Activated naive CD4-positive, alpha-beta T cell treated with anti-CD3 and anti-CD28 coated beads for 36 hours (primary cell): ENCODE results near the gene ZNF397. TPM values are rescaled to one million over a fixed set of nuclear protein-coding genes. Genes with fewer than 3 reads are reported as not detected.
"Not testable (repeated sequence)": the region's sequence is repeated elsewhere in the genome, so short reads cannot be mapped to it uniquely, and the experiment has no call there.

Experiments used
- CTCF ChIA-PET: fragments of 350-600 bp; sonication (Branson Sonifier 250); formaldehyde crosslinking; loops from one replicate; lab custom pipeline; 2021; ENCODE audit warnings: antibody characterized with exemption; lab: Charles Lee
- DNase-seq: peaks from one replicate; pipeline ENCODE4 v3.0.0-alpha.2; 2020
- H3K27ac Mint-ChIP-seq: one replicate; pipeline ENCODE4 v1.8.0; 2021; ENCODE audit warnings: mild to moderate bottlenecking, mixed read lengths
- H3K27me3 Mint-ChIP-seq: one replicate; pipeline ENCODE4 v1.8.0; 2021; ENCODE audit warnings: low read depth, mixed read lengths
- H3K36me3 Mint-ChIP-seq: one replicate; pipeline ENCODE4 v1.8.0; 2021; ENCODE audit warnings: low read depth, mixed read lengths
- H3K4me1 Mint-ChIP-seq: one replicate; pipeline ENCODE4 v1.8.0; 2021; ENCODE audit warnings: low read depth, mixed read lengths
- H3K4me3 Mint-ChIP-seq: one replicate; pipeline ENCODE4 v1.8.0; 2021; ENCODE audit warnings: mild to moderate bottlenecking, moderate library complexity, mixed read lengths
- H3K9me3 Mint-ChIP-seq: one replicate; pipeline ENCODE4 v1.8.0; 2021; ENCODE audit warnings: mixed read lengths
- intact Hi-C: fragments of 100-400 bp; cut with micrococcal nuclease; formaldehyde crosslinking; loops from one replicate; pipeline ENCODE4 v1.15.1; 2023
- total RNA-seq, 2 experiments: library from RNA; stranded (reverse); gene quantifications; one replicate each; pipeline ENCODE4 v1.2.3, GENCODE V29; 2021

ZNF397 gene
- 10 to 100 TPM; 22.6 to 23.2 TPM for total RNA-seq

DNA sequence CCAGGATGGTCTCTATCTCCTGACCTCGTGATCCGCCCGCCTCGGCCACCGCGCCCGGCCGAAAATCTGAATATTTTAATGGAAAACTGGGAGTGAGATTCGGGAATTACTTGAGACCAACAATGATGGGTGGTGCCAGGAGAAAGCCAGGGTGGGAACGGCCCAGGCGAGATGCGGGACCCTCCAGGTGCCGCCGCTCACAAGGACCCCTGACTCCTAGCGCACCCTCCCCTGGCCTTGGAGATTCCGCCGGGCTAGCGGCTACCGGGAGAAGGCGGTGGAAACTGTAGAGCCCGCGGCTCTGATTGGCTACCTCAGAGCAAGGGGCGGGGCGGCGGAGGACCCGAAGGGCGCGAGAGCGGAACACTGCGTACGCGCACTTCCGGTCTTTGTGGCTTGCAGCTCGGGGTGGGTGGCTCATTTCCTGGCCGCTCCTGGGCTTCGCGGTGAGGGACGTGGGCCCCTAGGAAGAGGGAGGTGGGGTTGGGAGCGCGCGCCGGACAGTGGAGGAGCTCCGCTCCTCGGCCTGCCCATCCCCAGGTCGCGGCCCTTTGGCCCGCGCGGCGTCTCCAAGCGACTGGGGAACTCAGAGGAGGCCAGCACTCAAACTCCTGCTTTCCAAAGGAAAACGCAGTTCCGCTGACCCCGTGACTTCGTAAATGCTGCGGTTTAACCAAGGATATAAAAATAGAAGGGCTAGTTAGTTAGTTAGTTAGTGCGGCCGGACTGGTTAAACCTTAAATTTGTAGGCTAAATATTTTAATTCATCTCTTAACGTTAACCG lies at the start of gene ZNF397:
Gene ZNF397, plus strand, starts transcription at position 371 of the 784 bp plus-strand sequence. CDS start 1,437 bp downstream, outside the sequence.
- Mint-ChIP-seq H3K4me1 (peaks cover 38% of the 10 kb centered on the region), H3K9me3 (peaks cover 18% of the 10 kb centered on the region), H3K36me3 (peaks cover 35% of the 10 kb centered on the region), H3K27me3 (no peaks in the 10 kb centered on the region), H3K27ac (peak within 1 kb of the TSS; percentile 99), H3K4me3 (peak within 1 kb of the TSS; percentile 94)
- intact Hi-C loops: loop anchor here (1.0 to 2.0 kb wide), 12 partner anchors 26 to 731 kb away; partner anchors contain the start of genes INO80C, MAPRE2, RMP24 and ZNF24
- DNase-seq: peak; percentile 98
- CTCF ChIA-PET: interaction anchor here (0.6 to 1.0 kb wide), 3 partner anchors 9 to 215 kb away, joined by 3 to 6 read pairs (median 3); no protein-coding TSS in a partner anchor

DNA sequence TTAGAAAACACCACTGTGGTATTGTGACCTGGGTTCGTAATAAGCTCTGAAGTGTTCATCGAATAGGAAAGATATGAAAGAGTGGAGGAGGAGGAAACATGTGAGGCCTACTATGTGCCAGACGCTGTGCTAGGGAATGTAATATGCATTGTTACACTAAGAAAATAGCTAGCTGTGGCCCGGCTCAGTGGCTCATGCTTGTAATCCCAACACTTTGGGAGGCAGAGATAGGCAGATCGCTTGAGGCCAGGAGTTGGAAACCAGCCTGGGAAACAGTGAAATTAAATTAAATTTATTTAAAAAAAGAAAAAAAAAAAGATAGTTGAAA lies 49.2 kb upstream of the ZNF397 start:
- H3K36me3 Mint-ChIP-seq: no peaks in the 10 kb centered on the region
- H3K27ac Mint-ChIP-seq: no peak overlapping the region
- H3K27me3 Mint-ChIP-seq: no peaks in the 10 kb centered on the region
- no peak overlapping the region for H3K4me3 Mint-ChIP-seq
- no peaks in the 10 kb centered on the region for H3K9me3 Mint-ChIP-seq
- intact Hi-C loops: no loop called here
- H3K4me1 Mint-ChIP-seq: no peaks in the 10 kb centered on the region
- CTCF ChIA-PET: interaction anchor here (0.6 kb wide), 2 partner anchors 23 to 131 kb away, joined by 3 read pairs; no protein-coding TSS in a partner anchor
- DNase-seq: no peak

DNA sequence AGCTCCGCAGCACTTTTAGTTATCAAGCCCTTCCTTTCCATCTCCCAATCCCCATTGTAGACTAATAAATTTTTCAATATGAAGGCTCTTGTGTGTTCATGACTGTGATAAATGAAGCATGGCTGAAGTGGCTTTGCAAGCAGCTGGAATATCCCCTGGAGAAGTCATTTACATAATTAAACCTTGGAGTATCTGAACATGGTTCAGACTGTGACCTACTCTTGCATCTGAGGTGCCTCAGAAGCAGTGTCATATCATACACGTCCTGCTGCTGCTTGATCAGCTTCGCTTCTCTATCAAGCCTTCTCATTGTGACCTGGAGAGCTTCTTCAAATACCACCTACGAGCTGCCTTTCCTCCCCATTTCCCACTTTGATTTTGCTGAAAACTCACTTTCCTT lies 48.4 kb upstream of the ZNF397 start:
- no peak for DNase-seq
- H3K27ac Mint-ChIP-seq: no peak overlapping the region
- intact Hi-C loops: no loop called here
- no peak overlapping the region for H3K4me3 Mint-ChIP-seq
- H3K27me3 Mint-ChIP-seq: no peaks in the 10 kb centered on the region
- no peaks in the 10 kb centered on the region for H3K4me1 Mint-ChIP-seq
- H3K36me3 Mint-ChIP-seq: no peaks in the 10 kb centered on the region
- CTCF ChIA-PET: interaction anchor here (0.6 to 1.2 kb wide), 4 partner anchors 23 to 246 kb away, joined by 3 to 5 read pairs (median 3); no protein-coding TSS in a partner anchor
- H3K9me3 Mint-ChIP-seq: no peaks in the 10 kb centered on the region

DNA sequence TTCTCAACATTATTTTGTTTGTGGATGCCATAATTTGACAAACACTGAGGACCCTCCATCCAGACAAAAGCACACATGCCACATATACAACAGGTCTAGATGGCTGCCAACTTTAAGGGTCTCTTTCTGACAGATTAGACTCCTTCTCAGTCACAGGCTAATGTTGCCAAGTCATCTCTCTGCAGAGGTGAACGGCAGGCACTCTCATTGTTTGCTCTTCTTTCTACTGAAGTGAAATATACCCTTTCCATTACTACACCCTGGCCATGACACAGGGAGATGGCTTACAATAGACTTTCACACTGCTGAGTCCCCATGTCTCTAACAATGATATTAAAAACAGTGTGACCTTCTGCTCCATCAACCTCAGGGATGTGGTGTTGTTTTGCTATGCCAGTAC lies 47.5 kb upstream of the ZNF397 start:
- Mint-ChIP-seq H3K36me3 (no peaks in the 10 kb centered on the region), H3K27me3 (no peaks in the 10 kb centered on the region), H3K4me1 (no peaks in the 10 kb centered on the region), H3K9me3 (no peaks in the 10 kb centered on the region), H3K27ac (no peak overlapping the region), H3K4me3 (no peak overlapping the region)
- no peak for DNase-seq
- CTCF ChIA-PET: interaction anchor here (0.8 kb wide), 1 partner anchor 38 kb away, joined by 3 read pairs; no protein-coding TSS in a partner anchor
- intact Hi-C loops: no loop called here

DNA sequence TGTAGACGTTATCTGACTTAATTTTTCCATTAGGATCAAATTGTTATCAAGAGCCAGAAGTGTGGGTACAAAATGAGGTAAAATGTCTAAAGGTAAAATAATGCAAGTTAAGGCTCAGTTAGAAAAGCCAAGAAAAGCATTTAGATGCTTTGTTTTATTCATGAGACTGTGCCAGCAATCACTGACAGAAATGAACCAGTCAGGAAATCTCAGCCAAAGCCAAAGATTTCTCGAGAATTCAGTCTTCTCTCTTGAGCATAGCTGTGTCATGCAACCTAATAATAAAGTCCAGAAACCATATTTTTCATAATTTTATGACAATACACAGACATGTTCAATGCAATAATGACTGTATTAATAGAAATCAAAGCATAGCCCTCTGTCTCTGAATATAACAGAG lies 43.5 kb upstream of the ZNF397 start:
- CTCF ChIA-PET: no interaction called here
- no peaks in the 10 kb centered on the region for H3K27me3 Mint-ChIP-seq
- no peak for DNase-seq
- no peak overlapping the region for H3K27ac Mint-ChIP-seq
- no peaks in the 10 kb centered on the region for H3K36me3 Mint-ChIP-seq
- no peaks in the 10 kb centered on the region for H3K4me1 Mint-ChIP-seq
- H3K9me3 Mint-ChIP-seq: no peaks in the 10 kb centered on the region
- intact Hi-C loops: no loop called here
- H3K4me3 Mint-ChIP-seq: no peak overlapping the region

DNA sequence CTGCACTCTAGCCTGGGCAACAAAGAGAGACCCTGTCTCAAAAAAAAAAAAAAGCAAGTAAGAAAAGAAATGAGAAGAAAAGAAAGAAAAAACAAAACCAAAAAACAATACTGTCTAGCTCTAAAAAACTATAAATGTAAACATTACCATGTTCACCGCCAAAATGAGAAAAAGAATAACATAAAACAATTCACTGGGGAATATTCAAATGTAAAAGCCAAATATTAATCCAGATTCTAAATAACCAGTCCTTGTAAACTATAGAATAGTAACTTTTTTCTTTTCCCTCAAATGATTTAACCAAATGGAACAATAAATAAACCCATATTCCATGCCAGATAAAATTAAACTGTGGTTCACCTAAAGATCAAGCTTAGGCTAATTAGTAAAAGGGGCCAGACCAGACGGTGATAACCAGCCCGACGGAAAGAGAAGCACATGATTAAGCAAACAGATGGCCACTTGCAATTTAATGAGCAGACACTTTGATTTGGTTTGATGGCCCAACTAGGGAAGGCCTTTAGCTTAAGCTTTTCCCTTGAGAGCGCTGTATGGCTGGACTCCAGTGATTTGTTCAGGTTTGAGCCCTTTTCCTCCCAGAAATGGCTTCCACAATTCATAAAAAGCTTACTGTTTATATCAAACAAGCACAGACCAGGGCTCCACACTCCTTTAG lies 39.4 kb upstream of the ZNF397 start:
- DNase-seq: no peak
- H3K27ac Mint-ChIP-seq: no peak overlapping the region
- no peak overlapping the region for H3K4me3 Mint-ChIP-seq
- CTCF ChIA-PET: interaction anchor here (0.7 to 1.4 kb wide), 3 partner anchors 14 to 37 kb away, joined by 3 read pairs; no protein-coding TSS in a partner anchor
- intact Hi-C loops: no loop called here
- H3K4me1 Mint-ChIP-seq: no peaks in the 10 kb centered on the region
- H3K27me3 Mint-ChIP-seq: peaks cover 2% of the 10 kb centered on the region
- peaks cover 7% of the 10 kb centered on the region for H3K9me3 Mint-ChIP-seq
- H3K36me3 Mint-ChIP-seq: no peaks in the 10 kb centered on the region

DNA sequence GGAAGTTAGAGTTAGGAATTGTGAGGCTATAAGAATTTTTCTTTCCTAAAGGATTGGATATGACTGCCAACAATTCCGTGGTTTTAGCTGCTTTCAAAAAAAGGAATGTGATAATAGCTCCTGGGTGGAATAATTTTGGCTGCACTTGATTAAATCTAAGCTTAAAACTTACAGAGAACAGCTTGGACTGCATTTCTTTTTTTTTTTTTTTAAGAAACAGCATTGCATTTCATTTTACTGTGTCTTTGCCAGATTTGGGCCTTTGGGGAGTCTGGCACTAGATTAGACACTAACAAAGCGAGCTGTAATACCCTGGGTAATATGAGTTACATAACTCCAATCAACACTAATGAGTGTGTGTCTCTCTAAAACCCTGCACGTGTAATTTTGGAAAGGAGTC lies 37.8 kb upstream of the ZNF397 start:
- no peak overlapping the region for H3K27ac Mint-ChIP-seq
- H3K9me3 Mint-ChIP-seq: peaks cover 7% of the 10 kb centered on the region
- no peaks in the 10 kb centered on the region for H3K36me3 Mint-ChIP-seq

DNA sequence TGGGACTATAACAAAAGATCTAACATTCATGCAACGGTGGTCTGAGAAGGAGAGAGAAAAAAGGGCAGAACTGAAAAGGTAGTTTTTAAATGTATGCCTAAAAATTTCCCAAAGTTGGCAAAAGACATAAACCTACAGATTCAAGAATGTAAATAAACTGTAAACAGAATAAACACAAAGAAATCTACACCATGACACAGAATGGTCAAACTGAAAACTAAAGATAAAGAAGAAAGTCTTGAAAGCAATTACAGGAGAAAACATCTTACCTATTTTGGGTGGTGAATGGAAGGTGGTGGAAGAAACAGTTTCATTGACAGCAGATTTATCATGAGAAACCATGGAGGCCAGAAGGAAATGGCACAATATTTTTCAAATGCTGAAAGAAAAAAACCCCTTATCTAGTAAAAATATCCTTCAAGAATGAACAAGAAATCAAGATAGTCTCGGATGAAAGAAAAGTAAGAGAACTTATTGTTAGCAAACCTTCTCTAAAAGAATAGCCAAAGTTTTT lies 35.6 kb upstream of the ZNF397 start:
- CTCF ChIA-PET: no interaction called here
- intact Hi-C loops: no loop called here
- Mint-ChIP-seq H3K27ac (no peak overlapping the region), H3K36me3 (no peaks in the 10 kb centered on the region), H3K4me3 (no peak overlapping the region), H3K27me3 (peaks cover 2% of the 10 kb centered on the region), H3K4me1 (no peaks in the 10 kb centered on the region), H3K9me3 (peaks cover 7% of the 10 kb centered on the region)
- no peak for DNase-seq

More for the DNA sequence above, 37.8 kb upstream of the ZNF397 start:
- H3K27me3 Mint-ChIP-seq: peaks cover 2% of the 10 kb centered on the region
- intact Hi-C loops: no loop called here
- H3K4me3 Mint-ChIP-seq: no peak overlapping the region
- H3K4me1 Mint-ChIP-seq: no peaks in the 10 kb centered on the region
- CTCF ChIA-PET: interaction anchor here (0.6 kb wide), 1 partner anchor 719 kb away, joined by 4 read pairs; no protein-coding TSS in a partner anchor
- no peak for DNase-seq

DNA sequence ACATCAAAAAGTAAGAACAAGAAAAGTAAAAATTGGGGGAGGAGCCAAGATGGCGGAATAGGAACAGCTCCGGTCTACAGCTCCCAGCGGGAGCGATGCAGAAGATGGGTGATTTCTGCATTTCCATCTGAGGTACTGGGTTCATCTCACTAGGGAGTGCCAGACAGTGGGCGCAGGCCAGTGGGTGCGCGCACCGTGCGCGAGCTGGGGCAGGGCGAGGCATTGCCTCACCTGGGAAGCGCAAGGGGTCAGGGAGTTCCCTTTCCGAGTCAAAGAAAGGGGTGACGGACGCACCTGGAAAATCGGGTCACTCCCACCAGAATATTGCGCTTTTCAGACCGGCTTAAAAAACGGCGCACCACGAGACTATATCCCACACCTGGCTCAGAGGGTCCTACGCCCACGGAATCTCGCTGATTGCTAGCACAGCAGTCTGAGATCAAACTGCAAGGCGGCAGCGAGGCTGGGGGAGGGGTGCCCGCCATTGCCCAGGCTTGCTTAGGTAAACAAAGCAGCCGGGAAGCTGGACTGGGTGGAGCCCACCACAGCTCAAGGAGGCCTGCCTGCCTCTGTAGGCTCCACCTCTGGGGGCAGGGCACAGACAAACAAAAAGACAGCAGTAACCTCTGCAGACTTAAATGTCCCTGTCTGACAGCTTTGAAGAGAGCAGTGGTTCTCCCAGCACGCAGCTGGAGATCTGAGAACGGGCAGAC lies 34.9 kb upstream of the ZNF397 start:
- H3K4me1 Mint-ChIP-seq, H3K27me3 Mint-ChIP-seq, H3K9me3 Mint-ChIP-seq, intact Hi-C loops, H3K4me3 Mint-ChIP-seq, H3K36me3 Mint-ChIP-seq, CTCF ChIA-PET, H3K27ac Mint-ChIP-seq, DNase-seq: not testable (repeated sequence)

DNA sequence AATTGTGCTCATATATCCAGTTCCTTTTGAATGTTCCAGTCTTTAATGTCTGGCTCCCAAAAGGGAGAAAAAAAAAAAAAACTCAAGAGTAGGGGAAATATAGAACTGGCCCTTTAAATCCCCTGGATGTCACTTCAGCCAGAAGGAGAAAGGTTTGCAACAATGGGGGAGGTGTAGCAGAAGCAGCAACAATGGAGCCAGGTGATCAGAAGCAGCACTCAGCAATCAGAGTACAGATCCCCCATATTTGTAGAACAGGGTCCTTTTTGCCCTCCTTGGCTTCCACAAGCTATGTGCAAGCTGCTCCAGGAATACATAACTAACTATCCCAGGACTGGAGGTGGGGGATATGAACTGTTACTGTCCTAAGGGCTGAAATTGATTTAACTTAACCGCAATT lies 25.8 kb upstream of the ZNF397 start:
- no peaks in the 10 kb centered on the region for H3K4me1 Mint-ChIP-seq
- no peak overlapping the region for H3K27ac Mint-ChIP-seq
- DNase-seq: no peak
- CTCF ChIA-PET: interaction anchor here (0.6 kb wide), 1 partner anchor 23 kb away, joined by 3 read pairs; no protein-coding TSS in a partner anchor
- no peak overlapping the region for H3K4me3 Mint-ChIP-seq
- H3K9me3 Mint-ChIP-seq: peaks cover 1% of the 10 kb centered on the region
- intact Hi-C loops: no loop called here
- H3K36me3 Mint-ChIP-seq: no peaks in the 10 kb centered on the region
- no peaks in the 10 kb centered on the region for H3K27me3 Mint-ChIP-seq

DNA sequence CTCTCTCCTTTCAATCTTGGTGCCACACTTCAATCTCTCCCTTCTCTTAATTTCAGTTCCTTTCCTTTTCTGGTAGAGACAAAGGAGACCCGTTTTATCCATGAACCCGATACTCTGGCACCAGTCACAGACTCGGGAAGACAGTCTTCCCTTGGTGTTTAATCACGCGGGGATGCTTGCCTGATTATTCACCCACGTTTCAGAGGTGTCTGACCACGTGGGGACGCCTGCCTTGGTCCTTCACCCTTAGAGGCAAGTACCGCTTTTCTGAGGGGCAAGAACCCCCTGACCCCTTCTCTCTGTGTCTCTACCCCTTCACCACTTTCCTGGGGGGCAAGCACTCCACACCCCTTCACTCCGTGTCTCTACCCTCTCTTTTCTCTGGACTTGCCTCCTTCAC lies 24.2 kb upstream of the ZNF397 start:
- intact Hi-C loops, H3K27me3 Mint-ChIP-seq, H3K4me3 Mint-ChIP-seq, H3K9me3 Mint-ChIP-seq, H3K27ac Mint-ChIP-seq, H3K36me3 Mint-ChIP-seq, CTCF ChIA-PET, DNase-seq, H3K4me1 Mint-ChIP-seq: not testable (repeated sequence)

DNA sequence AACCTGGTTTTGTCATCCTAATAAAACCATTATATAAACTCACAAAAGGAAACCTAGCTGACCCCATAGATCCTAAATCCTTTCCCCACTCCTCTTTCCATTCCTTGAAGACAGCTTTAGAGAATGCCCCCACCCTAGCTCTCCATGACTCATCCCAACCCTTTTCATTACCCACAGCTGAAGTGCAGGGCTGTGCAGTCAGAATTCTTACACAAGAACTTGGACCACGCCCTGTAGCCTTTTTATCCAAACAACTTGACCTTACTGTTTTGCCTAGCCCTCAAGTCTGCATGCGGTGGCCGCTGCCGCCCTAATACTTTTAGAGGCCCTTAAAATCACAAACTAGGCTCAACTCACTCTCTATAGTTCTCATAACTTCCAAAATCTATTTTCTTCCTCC lies 21.5 kb upstream of the ZNF397 start:
- H3K36me3 Mint-ChIP-seq, H3K9me3 Mint-ChIP-seq, CTCF ChIA-PET, intact Hi-C loops, H3K27me3 Mint-ChIP-seq, DNase-seq, H3K27ac Mint-ChIP-seq, H3K4me1 Mint-ChIP-seq, H3K4me3 Mint-ChIP-seq: not testable (repeated sequence)
